GM12891 (cell line): ENCODE data around the gene ENGASE. TPM values are rescaled to one million over a fixed set of nuclear protein-coding genes. Genes with fewer than 3 reads are reported as not detected.
"Not testable (repeated sequence)": the region's sequence is repeated elsewhere in the genome, so short reads cannot be mapped to it uniquely, and the experiment has no call there.

Source experiments
- DNase-seq: peaks from one replicate; pipeline ENCODE4 v3.0.0; 2011; ENCODE audit warnings: low spot score; ENCODE audit not compliant: insufficient read length
- FAIRE-seq: peaks from 2 replicates; lab custom pipeline; 2011; peaks lifted over from hg19 to GRCh38; lab: Jason Lieb, UNC
- PAX5 ChIP-seq: IDR thresholded peaks from 2 replicates; pipeline ENCODE4 v1.6.1; 2011; ENCODE audit warnings: low read length, moderate library complexity, mild to moderate bottlenecking; ENCODE audit not compliant: insufficient read depth, severe bottlenecking
- POLR2A ChIP-seq: IDR thresholded peaks from 2 replicates; pipeline ENCODE4 v1.6.1; 2011; ENCODE audit warnings: low read depth, low read length, control low read depth
- POLR2AphosphoS5 ChIP-seq: IDR thresholded peaks from 2 replicates; pipeline ENCODE4 v1.6.1; 2011; ENCODE audit warnings: low read depth, low read length, control low read depth
- POU2F2 ChIP-seq: IDR thresholded peaks from 2 replicates; pipeline ENCODE4 v1.6.1; 2011; ENCODE audit warnings: low read depth, mild to moderate bottlenecking, control low read depth, low read length, moderate library complexity
- SPI1 ChIP-seq: IDR thresholded peaks from 2 replicates; pipeline ENCODE4 v1.6.1; 2011; ENCODE audit warnings: low read depth, low read length, control low read depth
- TAF1 ChIP-seq: IDR thresholded peaks from 2 replicates; pipeline ENCODE4 v1.6.1; 2011; ENCODE audit warnings: low read depth, low read length, control low read depth
- polyA plus RNA-seq: library from polyadenylated mRNA; unstranded; fragments of >200 nt; gene quantifications from one replicate; pipeline ENCODE4 v1.2.1, GENCODE V29; 2012; ENCODE audit warnings: low read depth, missing spikeins, inconsistent platforms; ENCODE audit not compliant: missing spikeins

ENGASE gene
- polyA plus RNA-seq: 6.2 TPM

DNA sequence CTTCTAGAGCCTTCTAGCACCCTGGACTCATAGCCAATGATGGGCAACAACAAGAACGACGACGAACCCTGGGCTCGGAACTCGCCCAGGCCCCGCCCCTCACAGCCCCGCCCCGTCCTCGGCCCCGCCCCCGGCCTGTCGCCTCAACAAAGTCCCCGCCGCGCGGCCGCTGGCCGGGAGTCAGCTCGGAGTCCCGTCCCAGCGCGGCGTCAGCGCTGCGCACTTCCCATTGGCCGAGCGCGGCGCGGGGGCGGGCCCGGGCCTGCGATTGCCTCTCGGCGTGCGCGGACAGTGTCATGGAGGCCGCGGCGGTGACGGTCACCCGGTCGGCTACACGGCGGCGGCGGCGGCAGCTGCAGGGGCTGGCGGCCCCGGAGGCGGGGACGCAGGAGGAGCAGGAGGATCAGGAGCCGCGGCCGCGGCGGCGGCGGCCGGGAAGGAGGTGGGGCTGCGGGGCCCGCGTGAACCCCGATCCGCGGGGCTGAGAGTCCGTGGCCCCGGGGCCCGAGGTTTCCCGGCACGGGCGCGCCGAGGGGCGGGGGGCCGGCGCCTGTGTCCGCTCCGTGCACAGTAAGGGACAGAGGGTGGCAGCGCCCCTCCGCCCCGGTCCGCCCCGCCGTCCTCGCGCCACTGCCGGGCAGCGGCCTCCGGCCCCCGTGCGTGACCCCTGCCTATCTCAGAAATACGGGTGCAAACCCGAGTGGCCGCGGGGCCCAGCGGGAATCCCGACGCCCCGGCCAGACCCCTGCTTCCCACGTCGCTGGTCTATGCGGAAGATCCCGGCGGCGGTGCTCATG lies at the start of gene ENGASE:
TSS of gene ENGASE (plus strand) at position 176 of the 797 bp plus-strand sequence. CDS start at position 297, 121 bp downstream.
- DNase-seq: peak; percentile 98
- FAIRE-seq: peak; percentile 86
- TF ChIP-seq TAF1: no peak
- no peak for TF ChIP-seq POLR2A
- no peak for TF ChIP-seq PAX5
- peak; percentile 25 for TF ChIP-seq SPI1
- TF ChIP-seq POU2F2: no peak
- TF ChIP-seq POLR2AphosphoS5: no peak

DNA sequence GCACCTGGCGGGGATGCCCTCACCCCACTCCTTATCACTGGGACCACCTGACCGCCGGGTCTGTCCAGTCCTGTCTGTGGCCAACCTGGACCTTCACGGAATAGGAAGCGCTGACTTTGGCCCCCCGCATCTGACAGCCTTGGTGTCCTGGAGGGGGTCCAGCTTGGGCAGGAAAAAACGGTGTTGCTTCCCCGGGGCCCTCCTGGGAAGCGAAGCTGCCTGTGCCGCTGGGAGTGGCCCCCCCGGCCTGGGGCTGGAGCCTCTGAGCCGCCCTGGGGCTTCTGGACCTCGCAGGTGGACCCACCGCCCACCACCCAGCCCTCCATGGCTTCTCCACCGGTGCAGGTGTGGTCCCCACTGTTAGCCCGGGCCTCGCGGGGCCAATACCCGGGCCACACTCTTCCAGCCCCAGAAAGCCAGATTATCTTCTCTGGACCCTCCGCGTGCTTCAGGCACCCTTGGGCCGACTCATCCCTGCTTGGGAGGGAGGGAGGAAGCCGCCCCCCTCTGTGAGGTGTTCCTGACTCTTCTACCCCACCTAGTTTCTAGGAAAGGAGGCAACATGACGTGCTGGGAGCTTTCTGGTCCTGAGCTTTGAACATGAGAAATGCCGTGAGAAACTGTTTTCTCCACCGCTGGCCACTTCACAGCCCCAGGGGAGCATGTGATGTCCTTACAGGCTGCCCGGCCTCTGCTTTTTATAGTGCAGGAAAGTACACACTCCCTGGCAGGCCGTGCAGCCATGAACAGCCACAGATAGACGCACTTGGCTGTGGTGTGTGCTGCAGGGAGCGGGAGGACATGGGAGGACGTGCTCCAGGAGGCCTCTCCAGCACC lies 49.5 kb upstream of the ENGASE start:
- no peak for DNase-seq
- TF ChIP-seq TAF1: no peak
- no peak for TF ChIP-seq SPI1
- TF ChIP-seq POLR2AphosphoS5: no peak
- no peak for TF ChIP-seq PAX5
- no peak for TF ChIP-seq POLR2A
- TF ChIP-seq POU2F2: no peak
- no peak for FAIRE-seq

DNA sequence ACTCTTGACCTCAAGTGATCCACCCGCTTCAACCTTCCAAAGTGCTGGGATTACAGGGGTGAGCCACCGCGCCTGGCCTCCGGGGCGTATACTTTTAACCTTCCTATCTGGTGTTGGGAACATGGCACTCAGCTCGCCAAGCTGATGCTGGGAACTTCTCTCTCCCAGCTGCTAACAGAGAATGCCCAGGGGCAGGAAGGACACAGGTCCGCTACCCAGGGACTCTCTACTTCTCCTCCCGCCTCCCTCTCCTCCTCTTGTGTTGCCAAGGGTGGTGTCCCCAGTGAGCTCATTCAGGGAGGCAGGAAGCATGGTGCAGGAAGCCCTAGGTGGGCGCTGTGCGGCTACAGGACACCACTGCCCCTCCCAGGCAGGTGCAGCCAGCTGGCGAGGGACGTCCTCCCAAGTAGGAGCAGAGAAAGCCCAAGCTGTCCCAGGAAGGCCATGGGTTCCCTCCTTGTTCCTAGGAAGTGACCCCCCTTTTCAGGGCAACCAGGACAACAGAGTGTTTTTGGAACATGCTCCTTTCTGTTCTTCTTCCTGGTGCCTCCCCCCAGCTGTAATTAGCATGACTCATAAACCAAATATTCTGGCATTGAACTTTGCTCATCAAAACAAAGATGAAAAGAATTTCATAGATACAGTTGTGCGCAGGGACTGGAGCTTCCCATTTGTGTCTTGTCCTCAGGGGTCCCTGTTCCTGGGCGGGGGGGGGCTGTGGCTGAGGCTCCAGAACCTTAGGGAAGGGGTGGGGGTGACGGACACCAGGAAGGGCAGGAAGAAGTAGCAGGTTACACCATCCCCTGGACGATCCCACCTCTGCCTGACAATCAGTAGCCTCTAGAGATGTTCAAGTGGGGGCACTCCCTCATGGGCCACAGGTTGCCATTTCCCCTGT lies 48.0 kb upstream of the ENGASE start:
- TF ChIP-seq POU2F2 (no peak), PAX5 (no peak), TAF1 (no peak), POLR2A (no peak), SPI1 (no peak), POLR2AphosphoS5 (no peak)
- FAIRE-seq (no peak), DNase-seq (no peak)

DNA sequence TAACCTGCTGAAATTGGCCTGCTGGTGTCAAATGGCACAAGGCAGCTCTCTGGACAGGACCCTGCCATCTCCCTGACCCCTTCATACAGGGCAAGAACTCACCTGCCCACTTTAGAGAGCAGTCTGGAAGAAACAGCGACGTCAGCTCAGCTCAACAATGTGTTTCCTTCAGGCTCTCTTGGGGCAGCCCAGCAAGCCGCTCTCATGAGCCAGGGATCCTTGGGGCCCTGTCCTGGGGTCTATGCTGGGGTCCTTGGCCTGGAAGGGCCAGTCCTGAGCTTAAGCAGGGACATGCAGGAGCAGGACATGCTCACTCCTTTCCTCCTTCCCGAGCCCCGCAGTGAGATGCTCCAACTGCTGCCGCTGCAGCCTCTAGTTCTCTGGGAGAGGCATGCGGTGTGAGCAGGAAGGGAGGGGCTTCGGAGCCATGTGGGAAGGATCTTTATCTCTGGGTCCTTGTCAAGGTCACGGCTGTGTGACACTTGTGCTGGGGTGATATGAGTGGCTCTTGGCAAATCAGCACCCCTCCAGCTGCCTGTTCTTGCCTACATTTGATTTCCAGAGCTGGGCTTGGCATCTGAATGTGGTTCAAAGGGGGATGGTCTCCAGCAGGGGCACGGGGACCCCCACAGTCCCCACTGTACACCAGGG lies 47.2 kb upstream of the ENGASE start:
- FAIRE-seq: no peak
- DNase-seq: no peak
- no peak for TF ChIP-seq PAX5
- TF ChIP-seq POLR2AphosphoS5: no peak
- TF ChIP-seq TAF1: no peak
- no peak for TF ChIP-seq POLR2A
- TF ChIP-seq POU2F2: no peak
- TF ChIP-seq SPI1: no peak

DNA sequence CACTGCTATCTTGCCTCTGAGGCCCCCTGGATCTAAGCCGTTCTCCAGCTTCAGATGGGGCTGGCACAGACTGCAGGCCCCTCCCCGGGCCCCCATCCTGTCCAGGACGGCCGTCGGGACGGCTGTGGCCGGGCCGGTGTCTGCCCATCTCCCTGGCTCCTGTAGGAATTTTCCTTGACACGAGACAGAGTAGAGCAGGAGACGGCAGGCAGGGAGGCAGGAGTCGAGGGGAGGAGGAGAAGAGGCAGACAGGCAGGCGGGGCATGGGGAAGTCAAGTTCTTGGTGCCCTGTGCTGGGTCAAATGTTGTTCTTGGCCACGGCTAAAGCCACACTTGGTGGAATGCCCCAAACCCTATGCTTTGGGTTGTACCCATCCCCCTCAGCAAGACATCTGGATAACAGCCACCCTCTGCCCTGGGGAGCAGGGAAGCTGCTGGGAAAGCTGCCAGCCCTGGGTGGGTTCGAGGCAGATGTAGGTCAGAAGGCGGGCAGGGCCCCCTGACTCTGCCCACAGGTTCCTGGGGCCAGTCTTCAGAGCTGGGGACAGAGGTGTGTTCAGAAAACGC lies 46.6 kb upstream of the ENGASE start:
- DNase-seq (no peak), FAIRE-seq (no peak)

DNA sequence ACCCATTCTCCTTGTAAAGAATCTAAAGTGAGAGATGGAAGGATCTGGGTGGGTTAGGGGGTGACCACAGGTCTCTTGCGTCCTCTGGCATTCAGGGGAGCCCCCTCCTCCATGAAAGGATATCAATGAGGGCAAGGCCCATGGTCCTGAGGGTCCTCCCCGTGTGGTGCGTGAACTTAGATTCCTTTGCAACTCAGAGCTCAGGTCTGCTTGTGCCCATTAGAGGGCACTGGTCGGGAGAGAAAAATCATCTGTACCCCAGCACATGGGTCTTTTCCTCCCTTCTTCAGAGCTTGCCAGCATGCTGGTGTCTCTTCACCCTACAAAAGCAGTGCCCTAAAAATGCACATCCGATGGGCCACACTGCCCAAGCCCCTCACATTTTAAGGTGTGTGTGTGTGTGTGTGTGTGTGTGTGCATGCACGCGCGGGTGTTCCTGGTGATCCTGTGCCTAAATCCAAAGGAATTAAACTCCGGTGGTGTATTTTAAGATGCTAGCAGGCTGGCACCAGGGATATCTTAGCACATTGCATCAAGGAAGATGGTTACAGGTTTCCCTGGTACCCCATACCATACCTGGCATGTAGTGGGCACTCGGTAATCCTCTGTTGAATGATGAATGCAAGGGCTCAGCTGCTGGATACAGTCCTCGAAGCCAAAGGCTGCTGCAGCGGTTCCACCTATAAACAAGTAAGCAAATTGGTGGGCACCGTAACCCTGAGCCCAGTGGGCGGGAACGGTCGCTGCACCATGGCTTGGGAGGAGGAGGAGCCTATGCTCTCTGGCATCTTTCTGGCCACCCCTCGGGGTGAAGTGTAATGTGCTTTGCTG lies 45.9 kb upstream of the ENGASE start:
- no peak for DNase-seq
- FAIRE-seq: no peak
- TF ChIP-seq SPI1: no peak
- no peak for TF ChIP-seq POLR2A
- TF ChIP-seq PAX5: no peak
- TF ChIP-seq POLR2AphosphoS5: no peak
- no peak for TF ChIP-seq TAF1
- no peak for TF ChIP-seq POU2F2

More for the DNA sequence above, 46.6 kb upstream of the ENGASE start:
- TF ChIP-seq PAX5 (no peak), SPI1 (no peak), POLR2AphosphoS5 (no peak), TAF1 (no peak), POLR2A (no peak), POU2F2 (no peak)

GRCh38 chr17:79029327-79030009 lies 45.2 kb upstream of the ENGASE start:
- no peak for DNase-seq
- FAIRE-seq: no peak
- no peak for TF ChIP-seq PAX5
- no peak for TF ChIP-seq SPI1
- no peak for TF ChIP-seq POU2F2
- no peak for TF ChIP-seq POLR2AphosphoS5
- TF ChIP-seq POLR2A: no peak
- no peak for TF ChIP-seq TAF1

- not testable (repeated sequence) for DNase-seq, FAIRE-seq
Measured at GRCh38 chr17:79030636-79031035, 44.0 kb upstream of the ENGASE start.
